GM20431 (cell line): ENCODE results near the gene GIPC3.

ENCODE experiments used
- in situ Hi-C: fragments of 300-500 bp; cut with MseI, MboI; formaldehyde crosslinking; loops from one replicate; pipeline ENCODE4 v1.15.0; 2020; ENCODE audit warnings: low sequenced_read_pairs; ENCODE audit not compliant: unreplicated experiment

The GIPC3 gene

GRCh38 chr19:3603121-3603811 is 18.0 kb downstream of the GIPC3 start:
- in situ Hi-C loops = no loop called here

GRCh38 chr19:3604227-3604986 is 19.1 kb downstream of the GIPC3 start:
- in situ Hi-C loops = no loop called here

GRCh38 chr19:3604987-3605343 is 19.7 kb downstream of the GIPC3 start:
- in situ Hi-C loops = no loop called here

- in situ Hi-C loops = no loop called here
Observed at GRCh38 chr19:3605361-3605760, 20.1 kb downstream of the GIPC3 start.

- in situ Hi-C loops = no loop called here
Observed at GRCh38 chr19:3605770-3606169, 20.5 kb downstream of the GIPC3 start.

GRCh38 chr19:3606174-3606689 is 21.0 kb downstream of the GIPC3 start:
- in situ Hi-C loops = no loop called here

GRCh38 chr19:3606690-3607289 is 21.5 kb downstream of the GIPC3 start, which contains the start of gene TBXA2R:
Gene TBXA2R, minus strand, starts transcription at chr19:3606875. Its CDS starts 6,241 bp downstream, at chr19:3600634.
- in situ Hi-C loops = no loop called here

- in situ Hi-C loops = no loop called here
Observed at GRCh38 chr19:3607303-3608078, 22.2 kb downstream of the GIPC3 start.

GRCh38 chr19:3608079-3608641 is 22.9 kb downstream of the GIPC3 start:
- in situ Hi-C loops = no loop called here

- in situ Hi-C loops = no loop called here
Observed at GRCh38 chr19:3608750-3609322, 23.6 kb downstream of the GIPC3 start.

- in situ Hi-C loops = no loop called here
Observed at GRCh38 chr19:3609779-3610719, 24.8 kb downstream of the GIPC3 start.

GRCh38 chr19:3610745-3611717 is 25.8 kb downstream of the GIPC3 start:
- in situ Hi-C loops = no loop called here

- in situ Hi-C loops = no loop called here
Observed at GRCh38 chr19:3611841-3612240, 26.6 kb downstream of the GIPC3 start.

GRCh38 chr19:3612330-3612729 is 27.1 kb downstream of the GIPC3 start:
- in situ Hi-C loops = no loop called here

GRCh38 chr19:3612901-3613741 is 27.8 kb downstream of the GIPC3 start:
- in situ Hi-C loops = no loop called here

- in situ Hi-C loops = no loop called here
Observed at GRCh38 chr19:3613818-3614661, 28.8 kb downstream of the GIPC3 start.
